Nephron (organoid): Measurements from ENCODE around the gene MGA.
A peak's percentile ranks its signal among the peaks of the same experiment; 100 is the strongest.

ENCODE experiments used
- H3K27ac Mint-ChIP-seq, 3 experiments: 2 replicates each; pipeline ENCODE4 v1.8.0; 2020; ENCODE audit warnings: mixed read lengths in 3 of 3, mild to moderate bottlenecking in 2 of 3, moderate library complexity in 1 of 3
- H3K27me3 Mint-ChIP-seq: 2 replicates; pipeline ENCODE4 v1.8.0; 2021; ENCODE audit warnings: low read depth, mild to moderate bottlenecking, moderate library complexity, mixed read lengths
- H3K36me3 Mint-ChIP-seq: 2 replicates; pipeline ENCODE4 v1.8.0; 2020; ENCODE audit warnings: low read depth, mixed read lengths
- H3K4me1 Mint-ChIP-seq: 2 replicates; pipeline ENCODE4 v1.8.0; 2020; ENCODE audit warnings: mixed read lengths
- H3K4me3 Mint-ChIP-seq, 3 experiments: 2 replicates each; pipeline ENCODE4 v1.8.0; 2020; ENCODE audit warnings: mild to moderate bottlenecking in 3 of 3, mixed read lengths in 3 of 3, moderate library complexity in 2 of 3
- H3K9me3 Mint-ChIP-seq: 2 replicates; pipeline ENCODE4 v1.8.0; 2020; ENCODE audit warnings: mixed read lengths
- TF ChIP-seq, protein P1 (sequence below), 3 experiments: fragments of 200-600 bp; sonication (generic); IDR thresholded peaks; one replicate each; pipeline ENCODE4 v1.5.0; 2021; ENCODE audit warnings: antibody characterized with exemption in 3 of 3; ENCODE audit not compliant: unreplicated experiment in 3 of 3

Gene MGA

DNA sequence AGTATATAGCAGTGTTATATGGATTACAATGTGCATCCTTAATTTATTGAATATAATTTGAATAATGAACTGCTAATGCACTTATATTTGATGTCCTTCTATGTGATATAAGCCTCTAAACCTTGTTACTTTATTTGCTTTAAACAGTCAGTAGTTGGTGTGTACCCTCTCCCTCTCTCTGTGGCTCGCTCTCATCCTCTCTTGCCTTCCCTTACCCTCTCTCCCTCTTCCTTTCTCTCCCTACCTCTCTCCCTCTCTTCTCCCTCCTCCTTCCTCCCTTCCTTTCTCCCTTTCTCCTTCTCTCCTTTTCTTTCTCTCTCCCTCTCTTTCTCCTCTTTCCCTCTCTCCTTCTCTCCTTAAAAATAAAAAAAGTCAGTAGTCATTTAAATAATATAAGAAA lies 28.9 kb downstream of the MGA start:
- H3K4me1 Mint-ChIP-seq, result peaks cover 16% of the 10 kb centered on the region
- no peaks in the 10 kb centered on the region for H3K36me3 Mint-ChIP-seq
- TF ChIP-seq, protein P1, sequence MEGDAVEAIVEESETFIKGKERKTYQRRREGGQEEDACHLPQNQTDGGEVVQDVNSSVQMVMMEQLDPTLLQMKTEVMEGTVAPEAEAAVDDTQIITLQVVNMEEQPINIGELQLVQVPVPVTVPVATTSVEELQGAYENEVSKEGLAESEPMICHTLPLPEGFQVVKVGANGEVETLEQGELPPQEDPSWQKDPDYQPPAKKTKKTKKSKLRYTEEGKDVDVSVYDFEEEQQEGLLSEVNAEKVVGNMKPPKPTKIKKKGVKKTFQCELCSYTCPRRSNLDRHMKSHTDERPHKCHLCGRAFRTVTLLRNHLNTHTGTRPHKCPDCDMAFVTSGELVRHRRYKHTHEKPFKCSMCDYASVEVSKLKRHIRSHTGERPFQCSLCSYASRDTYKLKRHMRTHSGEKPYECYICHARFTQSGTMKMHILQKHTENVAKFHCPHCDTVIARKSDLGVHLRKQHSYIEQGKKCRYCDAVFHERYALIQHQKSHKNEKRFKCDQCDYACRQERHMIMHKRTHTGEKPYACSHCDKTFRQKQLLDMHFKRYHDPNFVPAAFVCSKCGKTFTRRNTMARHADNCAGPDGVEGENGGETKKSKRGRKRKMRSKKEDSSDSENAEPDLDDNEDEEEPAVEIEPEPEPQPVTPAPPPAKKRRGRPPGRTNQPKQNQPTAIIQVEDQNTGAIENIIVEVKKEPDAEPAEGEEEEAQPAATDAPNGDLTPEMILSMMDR (IDR thresholded peaks at IDR 0.05; ENCODE audit: unreplicated experiment in 3 of 3), result no peak
- H3K27me3 Mint-ChIP-seq, result no peaks in the 10 kb centered on the region
- H3K9me3 Mint-ChIP-seq, result no peaks in the 10 kb centered on the region
- H3K4me3 Mint-ChIP-seq, result no peak overlapping the region
- H3K27ac Mint-ChIP-seq, result no peak overlapping the region

DNA sequence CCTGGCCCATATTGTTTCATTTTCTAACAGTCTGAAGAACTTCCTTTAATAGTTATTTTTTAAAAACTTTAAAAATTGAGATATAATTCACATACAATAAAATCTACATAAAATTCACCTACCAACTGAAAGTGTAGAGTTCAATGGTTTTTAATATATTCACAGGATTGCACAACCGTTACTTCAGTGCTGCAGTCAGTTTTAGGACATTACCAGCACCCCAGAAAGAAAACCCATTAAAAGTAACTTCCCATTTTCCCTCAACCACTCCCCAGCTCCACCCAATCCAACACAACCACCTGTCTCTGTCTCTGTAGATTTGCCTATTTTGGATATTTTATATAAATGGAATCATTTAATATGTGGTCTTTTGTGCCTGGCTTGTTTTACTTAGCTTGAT lies 29.6 kb downstream of the MGA start:
- Mint-ChIP-seq H3K4me1 (peaks cover 16% of the 10 kb centered on the region), H3K27ac (no peak overlapping the region), H3K4me3 (no peak overlapping the region), H3K27me3 (no peaks in the 10 kb centered on the region), H3K9me3 (no peaks in the 10 kb centered on the region), H3K36me3 (peaks cover 2% of the 10 kb centered on the region)
- TF ChIP-seq, protein P1 (IDR thresholded peaks at IDR 0.05; ENCODE audit: unreplicated experiment in 3 of 3), result no peak

DNA sequence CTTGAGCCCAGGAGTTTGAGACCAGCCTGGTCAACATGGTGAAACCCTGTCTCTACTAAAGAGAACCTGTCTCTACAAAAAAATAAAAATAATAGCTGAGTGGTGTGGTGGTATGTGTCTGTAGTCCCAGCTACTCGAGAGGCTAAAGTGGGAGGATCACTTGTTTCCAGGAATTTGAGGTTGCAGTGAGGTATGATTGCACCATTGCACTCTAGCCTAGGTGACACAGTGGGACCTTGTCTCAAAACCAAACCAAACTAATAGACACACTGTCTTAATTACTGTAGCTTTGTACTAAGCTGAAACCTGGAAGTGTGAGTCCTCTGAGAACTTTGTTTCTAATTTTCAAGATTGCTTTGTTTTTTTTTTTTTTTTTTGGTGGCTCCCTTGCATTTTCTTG lies 30.4 kb downstream of the MGA start:
- no peak overlapping the region for H3K27ac Mint-ChIP-seq

DNA sequence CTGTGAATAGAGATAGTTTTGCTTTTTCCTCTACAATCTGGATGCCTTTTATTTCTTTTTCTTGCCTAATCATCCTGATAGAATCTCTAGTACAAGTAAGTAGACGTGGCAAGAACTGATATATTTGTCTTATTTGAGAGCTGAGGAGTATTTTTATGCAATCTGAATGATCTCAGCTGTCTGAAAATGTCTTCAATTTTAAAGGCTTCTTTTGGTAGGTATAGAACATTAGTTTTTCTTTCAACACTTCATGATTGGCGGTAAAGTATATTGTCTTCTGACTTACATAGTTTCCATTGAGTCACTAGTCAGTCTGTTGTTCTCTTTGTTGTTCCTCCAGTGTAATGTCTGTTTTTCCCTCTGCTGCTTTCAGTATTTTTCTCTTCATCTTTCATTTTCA lies 31.3 kb downstream of the MGA start:
- Mint-ChIP-seq H3K27me3 (no peaks in the 10 kb centered on the region), H3K9me3 (no peaks in the 10 kb centered on the region), H3K4me1 (peaks cover 21% of the 10 kb centered on the region), H3K36me3 (peaks cover 5% of the 10 kb centered on the region), H3K4me3 (no peak overlapping the region), H3K27ac (peak overlapping the region in 2 of 3 experiments; percentile 4 to 12)
- TF ChIP-seq, protein P1 (IDR thresholded peaks at IDR 0.05; ENCODE audit: unreplicated experiment in 3 of 3), result no peak

More for the DNA sequence above, 30.4 kb downstream of the MGA start:
- no peak overlapping the region for H3K4me3 Mint-ChIP-seq
- peaks cover 16% of the 10 kb centered on the region for H3K4me1 Mint-ChIP-seq
- H3K27me3 Mint-ChIP-seq, result no peaks in the 10 kb centered on the region
- H3K9me3 Mint-ChIP-seq, result no peaks in the 10 kb centered on the region
- TF ChIP-seq, protein P1 (IDR thresholded peaks at IDR 0.05; ENCODE audit: unreplicated experiment in 3 of 3), result no peak
- peaks cover 4% of the 10 kb centered on the region for H3K36me3 Mint-ChIP-seq

DNA sequence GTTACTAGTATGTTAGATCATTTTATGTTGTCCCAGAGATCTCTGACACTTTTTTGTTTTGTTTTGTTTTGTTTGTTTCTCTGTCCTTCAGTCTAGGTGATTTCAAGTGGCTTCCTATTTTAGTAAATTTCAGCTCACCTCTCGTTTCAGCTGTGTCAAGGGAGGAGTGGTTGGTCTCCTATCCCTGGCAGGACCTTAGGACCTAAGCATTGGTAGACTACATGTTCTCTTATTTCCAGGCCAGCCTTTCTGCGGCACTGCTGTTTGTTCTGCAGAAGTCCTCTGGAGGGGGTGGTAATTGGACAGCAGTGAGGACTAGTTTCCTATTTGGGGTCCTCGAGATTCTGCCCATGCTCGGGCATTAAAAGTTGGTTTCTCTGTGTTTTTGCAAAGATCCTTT lies 31.8 kb downstream of the MGA start:
- Mint-ChIP-seq H3K27ac (peak overlapping the region in 2 of 3 experiments; percentile 4 to 12), H3K4me1 (peaks cover 21% of the 10 kb centered on the region), H3K36me3 (peaks cover 11% of the 10 kb centered on the region), H3K4me3 (no peak overlapping the region), H3K9me3 (no peaks in the 10 kb centered on the region), H3K27me3 (no peaks in the 10 kb centered on the region)
- TF ChIP-seq, protein P1 (IDR thresholded peaks at IDR 0.05; ENCODE audit: unreplicated experiment in 3 of 3), result no peak

DNA sequence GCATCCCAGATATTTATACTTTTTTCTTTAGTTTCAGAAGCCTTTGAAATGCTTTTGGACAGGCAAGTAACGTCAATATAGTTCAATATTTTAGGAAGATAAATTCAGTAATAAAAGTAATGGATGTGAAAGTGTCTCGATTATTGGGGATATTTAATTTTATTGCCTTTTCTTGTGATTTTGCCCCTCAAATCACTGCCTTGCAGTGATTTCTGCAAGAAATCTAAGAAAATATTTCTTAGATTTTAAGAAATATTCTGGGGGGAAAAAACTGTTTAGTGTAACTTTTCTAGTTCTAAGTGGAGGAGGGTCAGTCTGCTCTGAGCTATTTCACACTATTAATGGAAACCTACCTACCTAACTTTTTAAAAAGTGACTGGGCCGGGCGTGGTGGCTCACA lies 33.6 kb downstream of the MGA start:
- no peak overlapping the region for H3K27ac Mint-ChIP-seq
- no peaks in the 10 kb centered on the region for H3K9me3 Mint-ChIP-seq
- peaks cover 14% of the 10 kb centered on the region for H3K4me1 Mint-ChIP-seq
- TF ChIP-seq, protein P1 (IDR thresholded peaks at IDR 0.05; ENCODE audit: unreplicated experiment in 3 of 3), result no peak
- no peaks in the 10 kb centered on the region for H3K27me3 Mint-ChIP-seq
- no peak overlapping the region for H3K4me3 Mint-ChIP-seq
- H3K36me3 Mint-ChIP-seq, result peaks cover 15% of the 10 kb centered on the region
